MM.1S (cell line): ENCODE data around the gene IL22RA1.

Experiments used
- EZH2 ChIP-seq: fragments of 300-600 bp; sonication (generic); optimal IDR thresholded peaks from 2 replicates; pipeline ENCODE3; 2017; ENCODE audit warnings: low read depth, mild to moderate bottlenecking, antibody characterized with exemption, low read length, mixed read lengths
- EZH2phosphoT487 ChIP-seq: fragments of 300-600 bp; sonication (generic); IDR thresholded peaks from 2 replicates; pipeline ENCODE4 v1.6.1; 2018; ENCODE audit warnings: antibody characterized with exemption, low read length
- TF ChIP-seq, protein P1 (sequence below): fragments of 300-600 bp; sonication (generic); IDR thresholded peaks from 2 replicates; pipeline ENCODE4 v1.5.1; 2016; ENCODE audit warnings: antibody characterized with exemption, low read length, mixed read lengths

GRCh38 chr1:24168245-24168644, 25.3 kb upstream of the IL22RA1 start:
- TF ChIP-seq, protein P1, sequence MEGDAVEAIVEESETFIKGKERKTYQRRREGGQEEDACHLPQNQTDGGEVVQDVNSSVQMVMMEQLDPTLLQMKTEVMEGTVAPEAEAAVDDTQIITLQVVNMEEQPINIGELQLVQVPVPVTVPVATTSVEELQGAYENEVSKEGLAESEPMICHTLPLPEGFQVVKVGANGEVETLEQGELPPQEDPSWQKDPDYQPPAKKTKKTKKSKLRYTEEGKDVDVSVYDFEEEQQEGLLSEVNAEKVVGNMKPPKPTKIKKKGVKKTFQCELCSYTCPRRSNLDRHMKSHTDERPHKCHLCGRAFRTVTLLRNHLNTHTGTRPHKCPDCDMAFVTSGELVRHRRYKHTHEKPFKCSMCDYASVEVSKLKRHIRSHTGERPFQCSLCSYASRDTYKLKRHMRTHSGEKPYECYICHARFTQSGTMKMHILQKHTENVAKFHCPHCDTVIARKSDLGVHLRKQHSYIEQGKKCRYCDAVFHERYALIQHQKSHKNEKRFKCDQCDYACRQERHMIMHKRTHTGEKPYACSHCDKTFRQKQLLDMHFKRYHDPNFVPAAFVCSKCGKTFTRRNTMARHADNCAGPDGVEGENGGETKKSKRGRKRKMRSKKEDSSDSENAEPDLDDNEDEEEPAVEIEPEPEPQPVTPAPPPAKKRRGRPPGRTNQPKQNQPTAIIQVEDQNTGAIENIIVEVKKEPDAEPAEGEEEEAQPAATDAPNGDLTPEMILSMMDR: no peak
- TF ChIP-seq EZH2 (no peak), EZH2phosphoT487 (no peak)
